OCI-LY7 (cell line): Measurements from ENCODE around the gene SNAPC4.

Experiments
- CTCF ChIP-seq: fragments of 200-600 bp; sonication (generic); conservative IDR thresholded peaks from 2 replicates; pipeline ENCODE4 v1.5.1; 2014; ENCODE audit warnings: mild to moderate bottlenecking, antibody characterized with exemption, low read length, moderate library complexity, mixed read lengths
- EZH2phosphoT487 ChIP-seq: fragments of 200-600 bp; sonication (generic); IDR thresholded peaks from 2 replicates; pipeline ENCODE4 v1.6.1; 2018; ENCODE audit warnings: low read depth, borderline replicate concordance, mild to moderate bottlenecking, mixed run types, antibody characterized with exemption, low read length, moderate library complexity, mixed read lengths

GRCh38 chr9:136448655-136449054, 48.7 kb upstream of the SNAPC4 start:
- TF ChIP-seq CTCF (no peak), EZH2phosphoT487 (no peak)
